Esophagus mucosa (tissue), 1 donor: ENCODE data around the gene ABI3BP. TPM values are rescaled to one million over a fixed set of nuclear protein-coding genes. Genes with fewer than 3 reads are reported as not detected.

ENCODE experiments used
- ATAC-seq: fragments of 200-7000 bp; cut with Tn5 transposase; one replicate; pipeline ENCODE4 v1.9.1; 2020
- total RNA-seq: library from RNA; stranded (reverse); gene quantifications from one replicate; pipeline ENCODE4 v1.2.4, GENCODE V29; 2023
- donor health status: DM: yes; HTN: yes; CAD: no.

ABI3BP gene
- total RNA-seq, 1 donor from 2014 or later = 7.1 TPM

GRCh38 chr3:100719136-100719535, 274.1 kb downstream of the ABI3BP start:
- no peak for ATAC-seq

GRCh38 chr3:100717637-100718487, 275.4 kb downstream of the ABI3BP start:
- ATAC-seq = no peak

GRCh38 chr3:100717063-100717462, 276.2 kb downstream of the ABI3BP start:
- no peak for ATAC-seq

- ATAC-seq = no peak
Measured at GRCh38 chr3:100715176-100715575, 278.0 kb downstream of the ABI3BP start.

GRCh38 chr3:100710261-100710968, 282.8 kb downstream of the ABI3BP start:
- peak; percentile 52 for ATAC-seq

GRCh38 chr3:100709842-100710260, 283.4 kb downstream of the ABI3BP start:
- peak; percentile 15 for ATAC-seq

- peak; percentile 98 for ATAC-seq
Measured at GRCh38 chr3:100708989-100709841, 284.0 kb downstream of the ABI3BP start, which contains the start of gene TFG. Gene TFG (plus strand): TSS chr3:100709494. CDS start chr3:100713686, 4,192 bp downstream.

GRCh38 chr3:100708644-100708988, 284.6 kb downstream of the ABI3BP start:
- ATAC-seq = no peak

GRCh38 chr3:100706365-100706764, 286.9 kb downstream of the ABI3BP start:
- no peak for ATAC-seq

- no peak for ATAC-seq
Measured at GRCh38 chr3:100703865-100704264, 289.4 kb downstream of the ABI3BP start.

GRCh38 chr3:100702980-100703345, 290.3 kb downstream of the ABI3BP start:
- ATAC-seq = no peak

- peak; percentile 81 for ATAC-seq
Measured at GRCh38 chr3:100702082-100702979, 290.9 kb downstream of the ABI3BP start.

GRCh38 chr3:100700708-100701107, 292.5 kb downstream of the ABI3BP start:
- no peak for ATAC-seq
